Thoracic aorta (tissue), 2 donors: ENCODE measurements around the gene CELA2A. TPM values are rescaled to one million over a fixed set of nuclear protein-coding genes. Genes with fewer than 3 reads are reported as not detected.

Source experiments
- ATAC-seq: fragments of 150-250 bp; one replicate; pipeline ENCODE4 v1.8.0; 2017; ENCODE audit warnings: low read depth; ENCODE audit not compliant: insufficient number of reproducible peaks, low FRiP score
- DNase-seq: peaks from one replicate; pipeline ENCODE4 v3.0.0-alpha.2; 2020; ENCODE audit warnings: low spot score
- H3K27ac ChIP-seq, 2 donors: fragments of 200-600 bp; sonication (generic); 1 replicate in 1 of 2; 2 replicates in 1 of 2; pipeline ENCODE4 v1.5.1; 2016; ENCODE audit warnings: mild to moderate bottlenecking in 2 of 2, moderate library complexity in 2 of 2
- H3K27me3 ChIP-seq: fragments of 200-600 bp; sonication (generic); replicated peaks from 2 replicates; pipeline ENCODE4 v1.6.0; 2016; ENCODE audit warnings: mild to moderate bottlenecking; ENCODE audit not compliant: insufficient read depth
- H3K36me3 ChIP-seq: fragments of 200-600 bp; sonication (generic); one replicate; pipeline ENCODE4 v1.5.1; 2016
- H3K4me1 ChIP-seq, 2 donors: fragments of 200-600 bp; sonication (generic); 1 replicate in 1 of 2; 2 replicates in 1 of 2; pipeline versions ENCODE4 v1.5.1 to v1.6.0; 2016; ENCODE audit warnings: low read depth in 2 of 2, mild to moderate bottlenecking in 1 of 2; ENCODE audit not compliant: control insufficient read depth in 1 of 2
- H3K4me3 ChIP-seq: fragments of 200-600 bp; sonication (generic); 2 replicates; pipeline ENCODE4 v1.5.1; 2016; ENCODE audit warnings: mild to moderate bottlenecking
- H3K9me3 ChIP-seq: fragments of 200-600 bp; sonication (generic); 2 replicates; pipeline ENCODE4 v1.5.1; 2016
- CTCF ChIP-seq: fragments of 200-600 bp; sonication (generic); IDR thresholded peaks from one replicate; pipeline ENCODE4 v1.5.1; 2019; ENCODE audit warnings: antibody characterized with exemption
- total RNA-seq, 2 donors: library from RNA; depleted of rRNA; stranded (reverse); fragments of >200 nt; gene quantifications; one replicate each; pipeline versions ENCODE4 v1.1.0 to v1.2.3, GENCODE V29; 2016

Gene CELA2A
- not detected for total RNA-seq

GRCh38 chr1:15456313-15456954 lies at the start of gene CELA2A:
Gene CELA2A, plus strand, starts transcription at chr1:15456732. Its CDS starts 22 bp downstream, at chr1:15456754.
- no peak for TF ChIP-seq CTCF
- no peak within 1 kb of the TSS for H3K4me3 ChIP-seq
- H3K27me3 ChIP-seq = no peaks in the 10 kb centered on the region
- no peaks in the 10 kb centered on the region for H3K9me3 ChIP-seq
- H3K4me1 ChIP-seq = no peaks in the 10 kb centered on the region
- H3K27ac ChIP-seq = no peak within 1 kb of the TSS
- DNase-seq = no peak
- H3K36me3 ChIP-seq = no peaks in the 10 kb centered on the region
- no peak for ATAC-seq

- no peak for TF ChIP-seq CTCF
- peaks cover 12 to 47% of the 10 kb centered on the region in 2 donors for H3K4me1 ChIP-seq
- no peak overlapping the region for H3K27ac ChIP-seq
- H3K36me3 ChIP-seq = no peaks in the 10 kb centered on the region
- ATAC-seq = no peak
- no peaks in the 10 kb centered on the region for H3K27me3 ChIP-seq
- H3K9me3 ChIP-seq = no peaks in the 10 kb centered on the region
- no peak overlapping the region for H3K4me3 ChIP-seq
- no peak for DNase-seq
Measured at GRCh38 chr1:15407580-15407979, 49.0 kb upstream of the CELA2A start.

- no peak for DNase-seq
- ATAC-seq = no peak
- Histone ChIP-seq H3K4me1 (peaks cover 14 to 56% of the 10 kb centered on the region in 2 donors), H3K9me3 (no peaks in the 10 kb centered on the region), H3K27ac (no peak overlapping the region), H3K36me3 (no peaks in the 10 kb centered on the region), H3K27me3 (no peaks in the 10 kb centered on the region), H3K4me3 (peak overlapping the region; percentile 89)
- no peak for TF ChIP-seq CTCF
Measured at GRCh38 chr1:15408890-15409387, 47.6 kb upstream of the CELA2A start.

- Histone ChIP-seq H3K36me3 (no peaks in the 10 kb centered on the region), H3K9me3 (no peaks in the 10 kb centered on the region), H3K27me3 (no peaks in the 10 kb centered on the region), H3K4me3 (peak within 1 kb of the TSS; percentile 89), H3K4me1 (peaks cover 14 to 56% of the 10 kb centered on the region in 2 donors), H3K27ac (peak within 1 kb of the TSS in 1 of 2 donors; percentile 33)
- ATAC-seq (peak; percentile 70), DNase-seq (peak; percentile 64)
- TF ChIP-seq CTCF = peak; percentile 13
Measured at GRCh38 chr1:15409388-15410222, 46.9 kb upstream of the CELA2A start, which contains the start of gene EFHD2. Gene EFHD2, plus strand, starts transcription at chr1:15409888. Its CDS starts 84 bp downstream, at chr1:15409972.

GRCh38 chr1:15410223-15410883 lies 46.2 kb upstream of the CELA2A start:
- no peak for ATAC-seq
- Histone ChIP-seq H3K9me3 (no peaks in the 10 kb centered on the region), H3K27me3 (no peaks in the 10 kb centered on the region), H3K4me1 (peaks cover 14 to 56% of the 10 kb centered on the region in 2 donors), H3K36me3 (no peaks in the 10 kb centered on the region), H3K4me3 (peak overlapping the region; percentile 89), H3K27ac (peak overlapping the region in 1 of 2 donors; percentile 33)
- TF ChIP-seq CTCF = no peak
- no peak for DNase-seq
